PC-9 (cell line): ENCODE data around the gene MAP3K19. TPM values are rescaled to one million over a fixed set of nuclear protein-coding genes. Genes with fewer than 3 reads are reported as not detected.

ENCODE experiments used
- BruUV-seq: library from RNA; stranded (reverse); fragments of 400-500 nt; replicated peaks from 2 replicates; lab custom pipeline; 2021; lab: Mats Ljungman, UMichigan
- CTCF ChIA-PET: fragments of 300-600 bp; sonication (Branson Sonifier 250); formaldehyde crosslinking; loops from one replicate; lab custom pipeline; 2022; ENCODE audit warnings: antibody characterized with exemption; lab: Charles Lee
- POLR2A ChIA-PET: fragments of 300-600 bp; sonication (Branson Sonifier 250); formaldehyde crosslinking; loops from one replicate; lab custom pipeline; 2022; ENCODE audit warnings: antibody characterized with exemption; ENCODE audit not compliant: unreplicated experiment; lab: Charles Lee
- DNase-seq, 2 experiments: peaks; one replicate each; pipeline versions ENCODE4 v3.0.0 to v3.0.0-alpha.2; 2015 to 2022; ENCODE audit warnings: mixed read lengths in 1 of 2
- H2AFZ ChIP-seq: fragments of 200-600 bp; sonication (generic); 2 replicates; pipeline ENCODE4 v1.8.1; 2017; ENCODE audit warnings: antibody characterized with exemption
- H3F3A ChIP-seq: fragments of 200-600 bp; sonication (generic); 2 replicates; pipeline ENCODE4 v1.8.1; 2017; ENCODE audit warnings: antibody characterized with exemption, mild to moderate bottlenecking, low read depth; ENCODE audit not compliant: insufficient read depth
- H3K27ac ChIP-seq: fragments of 200-600 bp; sonication (generic); 2 replicates; pipeline ENCODE4 v1.6.1; 2016; ENCODE audit warnings: mixed run types
- H3K27me3 ChIP-seq: fragments of 200-600 bp; sonication (generic); 2 replicates; pipeline ENCODE4 v1.6.1; 2016; ENCODE audit warnings: low read depth, mixed run types; ENCODE audit not compliant: insufficient read depth
- H3K36me3 ChIP-seq: fragments of 200-600 bp; sonication (generic); 2 replicates; pipeline ENCODE4 v1.6.1; 2016; ENCODE audit warnings: low read depth, mixed run types
- H3K4me1 ChIP-seq: fragments of 200-600 bp; sonication (generic); replicated peaks from 2 replicates; pipeline ENCODE4 v1.6.1; 2016; ENCODE audit warnings: mixed run types; ENCODE audit not compliant: insufficient read depth
- H3K4me2 ChIP-seq: fragments of 200-600 bp; sonication (generic); 2 replicates; pipeline ENCODE4 v1.6.1; 2017; ENCODE audit warnings: mixed run types
- H3K4me3 ChIP-seq: fragments of 200-600 bp; sonication (generic); 2 replicates; pipeline ENCODE4 v1.6.1; 2016; ENCODE audit warnings: mixed run types
- H3K79me2 ChIP-seq: fragments of 200-600 bp; sonication (generic); 2 replicates; pipeline ENCODE4 v1.6.1; 2017; ENCODE audit warnings: low read depth, mixed run types
- H3K9me2 ChIP-seq: fragments of 200-600 bp; sonication (generic); 2 replicates; pipeline ENCODE4 v1.8.1; 2017; ENCODE audit warnings: mild to moderate bottlenecking; ENCODE audit not compliant: insufficient read depth
- H3K9me3 ChIP-seq: fragments of 200-600 bp; sonication (generic); 2 replicates; pipeline ENCODE4 v1.8.1; 2016; ENCODE audit warnings: low read depth; ENCODE audit not compliant: insufficient read depth
- H4K20me1 ChIP-seq: fragments of 200-600 bp; sonication (generic); 2 replicates; pipeline ENCODE4 v1.8.1; 2017; ENCODE audit not compliant: insufficient read depth
- EZH2 ChIP-seq: fragments of 200-600 bp; sonication (generic); IDR thresholded peaks from 2 replicates; pipeline ENCODE4 v1.8.0; 2017; ENCODE audit warnings: antibody characterized with exemption, low read depth
- intact Hi-C: fragments of 100-400 bp; cut with micrococcal nuclease; formaldehyde crosslinking; loops from one replicate; pipeline ENCODE4 v1.10.0; 2022; ENCODE audit not compliant: unreplicated experiment
- total RNA-seq: library from RNA; stranded (reverse); gene quantifications from 2 replicates; pipeline ENCODE4 v1.2.3, GENCODE V29; 2021
- TF ChIP-seq, protein P1 (sequence below): fragments of 200-600 bp; sonication (generic); conservative IDR thresholded peaks from 2 replicates; pipeline ENCODE4 v1.6.1; 2017; ENCODE audit warnings: mixed run types, antibody characterized with exemption, mild to moderate bottlenecking, moderate library complexity

The MAP3K19 gene
- total RNA-seq, 1 experiment from 2014 or later, result not detected

DNA sequence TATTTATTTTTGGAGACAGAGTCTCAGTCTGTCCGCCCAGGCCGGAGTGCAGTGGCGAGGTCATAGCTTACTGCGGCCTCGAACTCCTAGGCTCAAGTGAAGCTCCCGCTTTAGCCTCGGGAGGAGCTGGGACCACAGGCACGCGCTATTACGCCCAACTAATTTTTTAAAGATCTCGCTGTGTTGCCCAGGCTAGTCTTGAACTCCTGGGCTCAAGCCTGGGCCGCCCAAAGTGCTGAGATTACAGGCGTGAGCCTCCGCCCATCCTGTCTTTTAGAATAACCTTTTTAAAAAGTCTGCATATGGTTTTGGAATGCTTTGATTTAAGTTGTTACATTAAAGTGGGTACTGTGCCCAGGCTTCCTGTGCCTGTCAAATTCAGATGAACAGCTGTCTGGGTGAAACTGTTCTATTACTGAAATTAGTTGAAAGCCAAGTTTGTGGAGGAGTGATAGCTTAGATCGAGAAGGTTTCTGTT lies 5.8 kb upstream of the MAP3K19 start:
- POLR2A ChIA-PET, result interaction anchor here (0.7 kb wide), 1 partner anchor 973 kb away, joined by 3 read pairs; no protein-coding TSS in a partner anchor
- no peak for DNase-seq
- Histone ChIP-seq H3K9me2 (no peaks in the 10 kb centered on the region), H3K79me2 (peaks cover 58% of the 10 kb centered on the region), H3K27ac (no peak overlapping the region), H2AFZ (no peak overlapping the region; the same call in 1 of the 2 replicates), H3K4me1 (peaks cover 26% of the 10 kb centered on the region), H3F3A (no peaks in the 10 kb centered on the region), H4K20me1 (no peaks in the 10 kb centered on the region), H3K9me3 (no peaks in the 10 kb centered on the region), H3K36me3 (peaks cover 6% of the 10 kb centered on the region; the same call in 1 of the 2 replicates), H3K4me2 (peak overlapping the region; percentile 87), H3K27me3 (no peaks in the 10 kb centered on the region), H3K4me3 (peak overlapping the region; percentile 87)
- intact Hi-C loops, result loop anchor here (5.0 to 10.0 kb wide), 2 partner anchors 138 to 479 kb away; partner anchors contain the start of genes CCNT2, R3HDM1 and ZRANB3
- TF ChIP-seq, protein P1, sequence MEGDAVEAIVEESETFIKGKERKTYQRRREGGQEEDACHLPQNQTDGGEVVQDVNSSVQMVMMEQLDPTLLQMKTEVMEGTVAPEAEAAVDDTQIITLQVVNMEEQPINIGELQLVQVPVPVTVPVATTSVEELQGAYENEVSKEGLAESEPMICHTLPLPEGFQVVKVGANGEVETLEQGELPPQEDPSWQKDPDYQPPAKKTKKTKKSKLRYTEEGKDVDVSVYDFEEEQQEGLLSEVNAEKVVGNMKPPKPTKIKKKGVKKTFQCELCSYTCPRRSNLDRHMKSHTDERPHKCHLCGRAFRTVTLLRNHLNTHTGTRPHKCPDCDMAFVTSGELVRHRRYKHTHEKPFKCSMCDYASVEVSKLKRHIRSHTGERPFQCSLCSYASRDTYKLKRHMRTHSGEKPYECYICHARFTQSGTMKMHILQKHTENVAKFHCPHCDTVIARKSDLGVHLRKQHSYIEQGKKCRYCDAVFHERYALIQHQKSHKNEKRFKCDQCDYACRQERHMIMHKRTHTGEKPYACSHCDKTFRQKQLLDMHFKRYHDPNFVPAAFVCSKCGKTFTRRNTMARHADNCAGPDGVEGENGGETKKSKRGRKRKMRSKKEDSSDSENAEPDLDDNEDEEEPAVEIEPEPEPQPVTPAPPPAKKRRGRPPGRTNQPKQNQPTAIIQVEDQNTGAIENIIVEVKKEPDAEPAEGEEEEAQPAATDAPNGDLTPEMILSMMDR, result no peak
- CTCF ChIA-PET, result no interaction called here
- no TSS peak for BruUV-seq

DNA sequence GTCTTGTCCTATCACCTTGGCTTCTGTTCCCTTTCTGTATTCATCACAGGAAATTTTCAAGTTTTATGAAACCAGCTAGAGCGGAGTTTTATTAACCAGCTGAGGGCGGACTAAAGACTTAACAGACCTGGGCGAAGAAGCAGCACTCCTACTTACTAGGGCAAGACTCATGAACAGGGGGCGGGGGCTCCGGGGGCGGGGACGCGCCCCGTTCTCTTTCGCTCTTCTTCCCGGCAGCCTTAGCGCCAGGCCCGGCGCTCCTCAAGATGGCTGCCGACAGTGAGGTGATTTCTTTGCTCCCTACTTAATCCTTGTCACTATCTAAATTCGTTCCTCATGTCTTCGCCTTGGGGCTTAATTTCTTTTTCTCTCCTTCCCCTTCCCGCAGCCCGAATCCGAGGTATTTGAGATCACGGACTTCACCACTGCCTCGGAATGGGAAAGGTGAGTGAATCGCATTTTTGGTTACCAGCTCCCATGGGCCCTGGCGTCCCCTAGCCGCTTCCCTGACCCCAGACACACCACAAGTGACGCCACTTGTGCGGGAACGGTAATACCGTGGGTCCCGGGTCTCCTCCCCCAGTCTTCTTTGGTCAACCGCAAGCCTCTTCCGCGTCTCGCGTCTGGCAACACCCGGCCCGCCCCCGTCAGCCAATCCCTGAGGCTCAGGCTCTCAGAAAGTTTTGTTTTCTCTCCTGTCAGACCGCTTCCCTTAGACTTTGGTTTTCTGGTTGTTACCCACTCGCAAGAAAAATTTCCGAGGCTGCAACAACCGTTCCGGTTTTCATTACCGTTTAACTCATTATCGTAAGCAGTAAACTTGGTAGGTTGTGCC lies 5.0 kb upstream of the MAP3K19 start, which contains the start of gene RAB3GAP1:
Gene RAB3GAP1 (plus strand): TSS at position 251 of the 835 bp plus-strand sequence. CDS start 16 bp downstream, at position 267.
- Histone ChIP-seq H3K4me3 (peak within 1 kb of the TSS; percentile 87), H3K9me2 (no peaks in the 10 kb centered on the region), H3K36me3 (peaks cover 6% of the 10 kb centered on the region; the same call in 1 of the 2 replicates), H3K79me2 (peaks cover 51% of the 10 kb centered on the region), H3K9me3 (no peaks in the 10 kb centered on the region), H3F3A (peaks cover 3% of the 10 kb centered on the region; the same call in 1 of the 2 replicates), H3K4me2 (peak within 1 kb of the TSS; percentile 87), H2AFZ (peak within 1 kb of the TSS; percentile 99), H3K27ac (peak within 1 kb of the TSS; percentile 82), H4K20me1 (no peaks in the 10 kb centered on the region), H3K4me1 (peaks cover 26% of the 10 kb centered on the region), H3K27me3 (no peaks in the 10 kb centered on the region)
- intact Hi-C loops, result loop anchor here (5.0 to 10.0 kb wide), 2 partner anchors 137 to 480 kb away; partner anchors contain the start of genes CCNT2, R3HDM1 and ZRANB3
- ChIA-PET CTCF (interaction anchor here (0.6 kb wide), 1 partner anchor 48 kb away, joined by 4 read pairs; no protein-coding TSS in a partner anchor), POLR2A (interaction anchor here (0.5 to 0.6 kb wide), 3 partner anchors 46 to 848 kb away, joined by 3 to 4 read pairs (median 4); partner anchors contain the start of gene MCM6)
- BruUV-seq, result TSS peak; percentile 97
- TF ChIP-seq EZH2, result no peak
- TF ChIP-seq, protein P1, result no peak
- peak; percentile 49 to 65 for DNase-seq

- intact Hi-C loops, result loop anchor here (5.0 to 10.0 kb wide), 2 partner anchors 136 to 482 kb away; partner anchors contain the start of genes CCNT2, R3HDM1 and ZRANB3
- H3K79me2 ChIP-seq, result peaks cover 35% of the 10 kb centered on the region
- peaks cover 16% of the 10 kb centered on the region for H3K4me1 ChIP-seq
- DNase-seq, result no peak
- H3K9me2 ChIP-seq, result no peaks in the 10 kb centered on the region
- H3K9me3 ChIP-seq, result no peaks in the 10 kb centered on the region
- TF ChIP-seq EZH2, result no peak
- TF ChIP-seq, protein P1, result no peak
- H3K4me3 ChIP-seq, result no peak overlapping the region
- ChIA-PET POLR2A (interaction anchor here (0.7 kb wide), 1 partner anchor 469 kb away, joined by 6 read pairs; no protein-coding TSS in a partner anchor), CTCF (no interaction called here)
- H3K36me3 ChIP-seq, result peaks cover 6% of the 10 kb centered on the region; the same call in 1 of the 2 replicates
- no peak overlapping the region for H3K27ac ChIP-seq
- BruUV-seq, result no TSS peak
- H3F3A ChIP-seq, result peaks cover 3% of the 10 kb centered on the region; the same call in 1 of the 2 replicates
- H4K20me1 ChIP-seq, result no peaks in the 10 kb centered on the region
- no peak overlapping the region for H3K4me2 ChIP-seq
- H2AFZ ChIP-seq, result no peak overlapping the region
- H3K27me3 ChIP-seq, result no peaks in the 10 kb centered on the region
Measured at GRCh38 chr2:135050684-135051083, 3.4 kb upstream of the MAP3K19 start.
